Medulla oblongata (tissue), 1 donor: ENCODE measurements around the gene C11orf91.
"Not testable (repeated sequence)": the region's sequence is repeated elsewhere in the genome, so short reads cannot be mapped to it uniquely, and the experiment has no call there.

Experiments
- DNase-seq: peaks from one replicate; pipeline ENCODE4 v3.0.0-alpha.2; 2015; ENCODE audit errors: extremely low spot score

The C11orf91 gene

DNA sequence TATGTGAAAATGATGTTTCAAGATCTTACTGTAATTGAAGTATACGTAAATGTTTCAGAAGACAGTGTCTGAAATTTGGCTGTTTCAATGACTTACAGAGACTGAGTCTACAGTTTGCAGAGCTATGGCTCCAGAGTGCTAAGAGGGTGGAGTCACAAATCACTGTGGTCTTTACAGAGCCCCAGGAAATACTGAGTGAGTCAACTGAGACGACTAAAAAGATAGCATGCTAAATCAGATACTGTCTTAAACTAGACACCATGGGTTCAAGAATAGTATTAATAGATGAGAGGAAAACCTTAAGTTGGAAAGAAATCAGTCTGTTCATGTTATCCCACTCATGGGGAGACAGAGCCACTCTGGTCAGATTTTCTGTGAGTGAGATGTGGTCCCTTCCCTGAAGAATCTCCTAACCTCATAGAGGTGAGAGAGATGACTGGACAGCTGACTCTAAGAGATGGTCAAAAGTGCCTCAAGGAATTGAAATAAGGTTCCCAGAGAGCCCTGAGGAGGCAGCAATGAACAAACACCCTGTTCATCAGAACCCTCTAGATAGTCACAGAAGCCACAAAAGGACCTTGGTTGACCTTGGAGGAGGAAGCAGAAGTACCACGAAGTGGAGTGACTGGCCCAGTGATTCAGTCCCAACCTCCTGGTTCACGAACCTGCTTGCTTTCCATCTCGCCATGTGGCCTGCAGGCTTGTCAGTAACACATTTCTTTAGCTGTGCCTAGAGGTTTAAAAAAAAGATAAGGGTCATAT, 30.2 kb downstream of the C11orf91 start:
- DNase-seq: no peak

DNA sequence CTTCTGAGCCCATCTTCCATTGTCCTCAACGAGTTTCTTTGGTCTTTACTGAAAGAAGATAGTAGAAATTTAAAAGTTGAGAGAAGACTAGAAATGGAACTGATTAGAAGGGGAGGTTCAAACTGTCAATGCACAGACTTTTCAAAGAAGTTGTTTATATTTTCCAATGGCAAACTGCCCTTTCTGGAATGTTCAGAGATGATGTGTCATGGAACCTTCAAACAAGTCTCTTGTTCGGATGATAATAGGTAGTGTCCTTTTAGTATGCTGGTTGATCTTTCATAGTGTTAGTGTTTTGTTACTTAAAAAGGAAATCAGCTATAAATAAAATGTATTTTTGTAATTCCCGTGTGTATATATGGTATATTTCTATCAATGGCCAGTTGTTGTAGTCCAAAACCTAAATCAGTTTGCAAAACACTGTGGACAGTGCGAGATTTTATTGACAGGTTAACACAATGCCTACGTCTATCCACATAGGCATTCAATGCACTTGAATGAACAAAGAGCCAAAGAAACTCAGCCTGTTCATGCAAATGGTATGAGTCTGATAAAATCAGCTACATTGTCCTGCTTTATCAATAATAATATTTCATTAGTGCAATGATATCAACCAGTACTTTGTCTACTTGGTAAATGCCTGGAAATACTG, 30.9 kb downstream of the C11orf91 start:
- DNase-seq: no peak

DNA sequence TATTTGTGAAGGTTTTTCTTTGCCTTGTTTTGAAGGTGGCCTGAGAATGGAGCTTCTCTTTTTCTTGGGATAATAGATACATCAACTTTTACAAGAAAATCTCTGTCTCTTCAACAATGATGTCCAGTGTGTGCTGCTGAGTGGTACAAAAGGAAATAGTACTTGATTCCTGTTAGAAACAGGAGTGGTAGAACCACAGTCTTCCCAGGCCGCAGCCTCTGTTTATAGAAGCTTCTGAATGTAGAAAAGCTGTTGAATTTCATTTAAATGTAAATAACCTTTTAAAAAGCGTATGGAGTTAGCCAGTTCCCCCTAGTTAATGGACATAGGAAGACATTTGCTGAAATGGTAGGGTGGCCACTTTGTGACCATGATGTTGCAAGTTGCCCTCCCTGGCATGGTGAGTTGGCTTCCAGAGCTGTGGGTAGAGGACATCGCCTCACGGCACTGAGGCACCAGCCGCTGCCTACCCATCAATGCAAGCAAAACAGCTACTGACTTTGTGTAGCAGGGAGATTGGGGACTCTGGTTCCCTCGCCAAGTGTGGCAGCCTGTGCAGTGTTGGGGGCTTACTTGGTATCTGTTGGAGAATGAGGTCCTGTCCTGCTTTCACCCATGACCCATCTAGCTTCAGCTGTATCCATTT, 31.6 kb downstream of the C11orf91 start:
- DNase-seq: no peak

DNA sequence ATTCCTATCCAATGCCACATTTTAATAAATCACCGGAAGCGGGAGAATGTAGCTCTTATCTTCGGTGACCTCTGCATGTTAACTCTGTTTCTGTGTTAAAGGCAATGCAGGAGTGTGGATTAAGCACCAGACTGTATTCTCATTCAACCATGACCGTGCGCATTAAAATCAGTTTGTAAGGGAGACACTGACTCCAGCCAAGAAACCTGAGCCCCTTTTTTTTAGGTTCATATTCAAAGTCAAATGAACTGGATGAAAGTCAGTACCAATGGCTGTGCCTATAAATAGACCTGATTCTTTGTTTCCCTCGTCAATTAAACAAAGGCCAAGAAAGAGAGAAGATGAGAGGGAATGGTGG, 32.2 kb downstream of the C11orf91 start:
- no peak for DNase-seq

DNA sequence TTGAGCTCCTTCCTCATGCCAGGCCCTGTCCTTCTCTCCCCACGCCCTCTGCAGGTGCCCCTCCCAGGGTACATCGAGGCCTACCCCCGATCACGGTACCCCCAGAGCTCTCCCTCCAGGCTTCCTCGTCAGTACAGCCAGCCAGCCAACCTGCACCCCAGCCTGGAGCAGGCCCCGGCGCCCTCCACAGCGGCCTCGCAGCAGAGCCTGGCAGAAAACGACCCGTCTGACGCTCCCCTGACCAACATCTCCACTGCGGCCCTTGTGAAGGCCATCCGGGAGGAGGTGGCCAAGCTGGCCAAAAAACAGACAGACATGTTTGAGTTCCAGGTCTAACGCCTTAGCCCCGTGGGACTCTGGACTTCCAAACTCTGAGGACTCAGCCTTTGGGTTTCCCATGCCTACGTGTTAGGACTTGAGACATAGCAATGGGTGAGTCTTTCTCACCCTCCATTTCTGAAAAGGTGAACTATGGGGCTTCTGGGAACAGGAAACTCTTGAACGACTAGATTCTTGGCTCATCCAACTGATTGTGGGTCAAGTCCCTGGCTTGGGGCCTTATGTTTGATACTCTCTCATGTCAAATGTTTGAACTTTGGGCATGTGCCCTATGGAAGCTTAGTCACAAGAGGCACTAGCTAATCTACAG, 32.7 kb downstream of the C11orf91 start:
- no peak for DNase-seq

DNA sequence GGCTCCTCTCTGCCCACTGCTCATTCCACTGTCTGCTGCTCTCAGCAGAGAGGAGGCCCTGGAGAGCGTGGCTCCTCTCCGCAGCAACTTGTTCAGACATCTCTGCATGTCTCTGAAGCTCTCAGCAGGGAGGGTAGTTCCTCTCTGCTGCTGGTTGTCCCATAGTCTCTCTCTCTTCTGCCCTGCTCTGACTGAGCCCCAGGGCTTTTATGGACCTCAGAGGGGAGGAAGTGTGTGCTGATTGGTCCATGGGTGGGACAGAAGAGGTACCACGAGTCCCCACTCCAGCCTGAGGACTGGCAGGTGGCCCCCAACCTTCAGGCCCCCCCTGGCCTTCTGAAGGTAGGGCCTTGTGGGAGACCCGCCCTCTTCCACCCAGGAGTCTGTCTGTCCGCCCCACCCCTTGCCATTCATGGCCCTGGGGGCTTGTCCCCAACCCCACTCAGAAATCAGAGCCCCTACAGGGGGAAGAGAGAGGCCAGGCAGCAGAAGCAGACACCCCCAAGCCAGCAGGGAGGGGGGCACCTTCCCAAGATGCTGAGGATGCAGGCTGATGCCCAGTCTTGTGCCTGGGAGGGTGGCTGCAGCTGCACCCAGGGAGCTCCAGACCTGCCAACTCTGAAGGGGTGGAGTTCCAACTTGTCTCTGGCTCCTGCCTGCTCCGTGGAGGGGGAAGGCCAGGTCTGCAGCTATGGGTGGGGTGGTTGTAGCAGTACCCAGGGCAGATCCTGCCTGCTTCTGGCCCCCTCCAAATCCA, 35.1 kb downstream of the C11orf91 start:
- no peak for DNase-seq

DNA sequence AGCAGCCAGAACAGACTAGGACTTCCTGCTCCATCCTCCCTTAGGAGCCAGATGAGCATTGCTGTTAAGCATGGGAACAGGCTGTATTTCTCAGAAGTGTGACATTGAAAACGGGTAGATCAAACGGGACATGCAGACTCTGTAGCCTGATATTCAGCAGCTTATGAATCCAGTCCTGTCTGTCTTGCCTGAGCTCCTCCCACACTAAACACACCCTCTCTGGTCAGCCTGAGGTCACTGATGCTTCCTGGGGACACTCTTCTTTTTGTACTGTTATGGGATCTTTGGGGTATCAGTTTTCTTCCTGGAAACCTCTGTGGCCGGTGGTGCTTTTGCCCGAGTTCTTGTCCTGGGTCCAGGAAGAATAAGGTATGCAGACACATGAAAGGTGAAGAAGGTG, 35.8 kb downstream of the C11orf91 start:
- DNase-seq: no peak

DNA sequence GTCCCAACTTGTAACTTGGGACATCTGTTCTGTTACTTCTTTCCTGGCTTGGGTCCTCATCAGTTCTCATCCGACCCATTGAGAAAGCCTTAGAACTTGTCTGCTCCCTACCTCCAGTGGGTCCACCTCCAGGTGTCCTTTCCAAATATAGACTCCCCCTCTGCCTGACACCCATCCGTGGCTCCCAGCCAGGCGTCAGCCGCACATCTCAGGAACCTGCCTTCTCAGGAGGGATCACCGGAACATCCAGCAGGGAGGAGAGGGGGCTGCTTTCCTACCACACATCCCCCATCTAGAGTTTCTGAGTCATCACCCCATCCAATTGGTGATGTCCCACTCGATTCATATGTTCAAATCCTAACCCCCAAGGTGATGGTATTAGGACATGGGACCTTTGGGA, 36.5 kb downstream of the C11orf91 start:
- DNase-seq: no peak

DNA sequence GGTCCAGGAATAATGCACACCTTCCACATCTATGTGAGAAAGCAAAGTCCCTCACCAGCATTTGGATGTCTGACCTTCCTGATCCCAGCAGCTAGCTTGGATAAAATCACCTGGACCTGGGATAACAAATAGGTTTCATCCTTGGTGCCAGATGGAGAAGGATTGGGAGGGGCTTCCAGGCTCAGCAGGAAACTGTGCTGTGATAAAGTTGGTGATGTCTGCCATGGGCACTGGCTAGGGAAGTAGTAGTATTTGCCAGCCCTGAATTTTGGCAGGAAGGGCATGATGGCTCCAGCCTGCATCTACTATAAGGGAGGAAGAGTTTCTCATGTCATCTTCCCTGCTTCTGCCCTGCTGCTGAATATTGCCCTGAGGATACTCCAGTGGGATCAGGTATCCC, 37.5 kb downstream of the C11orf91 start:
- DNase-seq: no peak

DNA sequence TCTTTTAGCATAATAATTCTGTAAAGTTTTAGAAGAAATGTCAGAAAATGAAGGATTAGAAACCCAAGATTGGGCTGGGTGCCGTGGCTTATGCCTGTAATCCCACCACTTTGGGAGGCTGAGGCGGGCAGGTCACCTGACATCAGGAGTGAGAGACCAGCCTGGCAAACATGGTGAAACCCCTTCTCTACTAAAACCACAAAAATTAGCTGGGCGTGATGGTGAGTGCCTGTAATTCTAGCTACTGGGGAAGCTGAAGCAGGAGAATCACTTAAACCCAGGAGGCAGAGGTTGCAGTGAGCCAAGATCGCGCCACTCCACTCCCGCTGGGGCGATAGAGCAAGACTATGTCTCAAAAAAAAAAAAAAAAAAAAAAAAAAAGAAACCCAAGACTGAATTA, 39.1 kb downstream of the C11orf91 start:
- not testable (repeated sequence) for DNase-seq

DNA sequence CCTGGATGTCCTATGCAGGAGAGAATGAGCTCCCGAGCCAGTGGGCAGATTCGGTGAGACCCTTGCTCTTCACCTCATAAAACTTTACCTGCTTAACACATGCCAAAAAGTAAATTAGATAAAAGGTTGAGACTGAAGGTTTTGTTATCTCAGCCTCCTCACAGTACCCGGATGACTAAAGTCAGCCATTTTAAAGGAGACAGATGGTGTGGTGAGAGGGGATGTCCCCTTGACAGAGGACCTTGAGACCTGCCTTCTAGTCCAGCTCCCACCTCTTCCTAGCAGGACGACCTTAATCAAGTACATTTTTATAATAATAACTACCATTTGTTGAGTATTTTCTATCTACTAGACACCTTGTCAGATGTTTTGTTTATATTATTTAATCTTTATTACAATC, 39.7 kb downstream of the C11orf91 start:
- DNase-seq: no peak

DNA sequence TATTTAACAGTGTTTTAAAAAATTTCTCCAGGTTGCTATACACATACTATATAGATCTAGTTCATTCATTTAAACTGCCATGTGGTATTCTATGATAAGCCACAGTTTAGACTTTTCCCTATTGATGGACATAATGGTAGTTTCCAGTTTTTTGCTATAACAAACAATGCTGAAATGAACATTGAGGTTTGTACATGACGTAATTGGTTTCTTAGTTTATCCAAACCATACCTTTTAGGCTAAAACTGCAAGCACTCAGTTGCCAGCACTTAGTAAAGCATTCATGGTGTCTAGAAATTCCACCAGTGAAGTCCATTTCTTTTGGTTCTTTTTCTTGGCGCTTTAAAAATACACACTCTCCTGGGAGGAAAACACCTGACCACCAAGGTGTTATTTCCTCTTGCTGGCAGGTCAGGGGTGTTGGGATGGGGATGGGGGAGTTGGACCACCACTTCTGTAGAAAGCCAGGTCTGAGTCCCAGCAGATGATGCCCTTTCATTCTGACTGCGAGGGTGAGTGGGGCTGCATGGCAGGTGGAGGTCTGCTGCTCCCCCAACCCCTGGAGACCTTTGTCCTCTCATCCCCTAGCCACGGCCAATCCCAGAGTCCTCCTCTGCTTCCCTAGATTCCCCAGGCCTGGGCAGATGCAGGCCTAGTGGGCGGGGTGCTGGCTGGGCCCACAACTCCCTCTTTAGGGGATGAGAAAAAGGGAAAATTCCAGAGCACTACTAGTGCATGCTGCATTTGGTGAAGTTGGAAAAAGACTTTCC, 41.1 kb downstream of the C11orf91 start:
- DNase-seq: no peak

DNA sequence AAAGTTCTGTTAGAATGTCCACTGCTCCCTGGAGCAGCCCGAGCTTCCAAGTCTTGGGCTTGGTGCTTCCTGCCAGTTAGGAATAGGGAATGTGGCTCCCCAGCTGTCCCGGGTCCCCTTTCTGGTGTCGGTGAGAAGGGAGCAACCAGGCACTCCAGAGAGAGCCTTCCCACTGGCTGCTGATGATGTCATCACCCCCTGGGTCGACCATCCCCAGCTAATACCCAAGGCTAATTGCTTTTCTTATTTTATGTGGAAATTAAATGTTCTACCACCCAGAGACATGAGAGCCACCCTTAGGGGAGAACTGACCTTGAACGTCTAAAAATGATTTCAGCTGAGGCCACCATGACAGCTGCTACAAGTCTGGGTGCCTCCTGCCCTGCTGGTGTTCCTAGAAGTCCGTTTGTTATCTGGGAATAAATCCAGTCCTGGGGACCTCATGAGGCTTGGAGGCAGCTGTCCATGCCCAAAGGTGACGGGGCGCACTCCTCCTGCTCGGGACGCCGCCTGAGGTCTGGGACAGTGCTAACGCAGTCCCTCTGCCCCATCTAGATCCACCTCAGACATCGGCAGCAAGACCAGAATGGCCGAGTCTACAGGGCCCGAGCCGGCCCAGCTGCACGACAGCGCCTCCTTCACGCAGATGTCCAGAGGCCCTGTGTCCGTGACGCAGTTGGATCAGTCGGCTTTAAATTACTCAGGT, 42.3 kb downstream of the C11orf91 start:
- DNase-seq: no peak

DNA sequence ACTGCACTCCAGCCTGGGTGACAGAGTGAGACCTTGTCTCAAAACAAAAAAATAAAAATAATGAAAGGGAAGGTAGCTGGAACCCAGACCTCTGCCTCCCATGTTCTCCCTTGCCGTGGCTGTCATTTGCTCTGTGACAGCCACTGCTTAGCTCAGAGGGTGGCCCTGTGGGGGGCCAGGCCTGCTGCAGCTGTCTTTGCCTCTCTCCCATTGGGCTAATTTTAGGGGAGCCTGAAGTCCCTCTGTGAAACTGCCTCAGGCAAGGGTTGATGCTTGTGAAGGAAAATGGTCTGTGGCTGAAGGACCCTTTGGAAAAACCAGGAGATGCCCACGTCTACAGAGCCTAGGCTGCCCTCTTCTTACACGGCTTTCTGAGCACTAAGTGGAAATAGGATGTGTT, 42.9 kb downstream of the C11orf91 start:
- DNase-seq: no peak

DNA sequence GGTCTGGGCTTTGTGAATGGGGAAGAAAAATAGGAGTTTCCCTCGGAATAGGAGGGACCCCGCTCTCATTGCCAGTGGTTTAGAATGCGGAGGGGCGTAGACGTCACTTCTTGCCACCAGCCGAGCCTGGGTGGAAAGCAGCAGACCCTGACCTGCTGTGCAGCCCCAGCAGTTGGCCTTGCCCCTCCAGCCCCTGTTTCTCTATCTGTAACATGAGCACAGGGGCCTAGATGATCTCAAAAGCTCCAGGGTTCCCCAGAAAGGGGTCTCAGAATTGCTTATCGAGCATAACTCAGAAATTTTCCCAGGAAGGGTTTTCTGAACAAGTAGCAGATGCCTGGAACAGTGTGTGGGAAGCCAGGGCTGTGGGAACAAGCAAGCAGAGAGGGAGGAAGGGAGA, 43.9 kb downstream of the C11orf91 start:
- DNase-seq: no peak

DNA sequence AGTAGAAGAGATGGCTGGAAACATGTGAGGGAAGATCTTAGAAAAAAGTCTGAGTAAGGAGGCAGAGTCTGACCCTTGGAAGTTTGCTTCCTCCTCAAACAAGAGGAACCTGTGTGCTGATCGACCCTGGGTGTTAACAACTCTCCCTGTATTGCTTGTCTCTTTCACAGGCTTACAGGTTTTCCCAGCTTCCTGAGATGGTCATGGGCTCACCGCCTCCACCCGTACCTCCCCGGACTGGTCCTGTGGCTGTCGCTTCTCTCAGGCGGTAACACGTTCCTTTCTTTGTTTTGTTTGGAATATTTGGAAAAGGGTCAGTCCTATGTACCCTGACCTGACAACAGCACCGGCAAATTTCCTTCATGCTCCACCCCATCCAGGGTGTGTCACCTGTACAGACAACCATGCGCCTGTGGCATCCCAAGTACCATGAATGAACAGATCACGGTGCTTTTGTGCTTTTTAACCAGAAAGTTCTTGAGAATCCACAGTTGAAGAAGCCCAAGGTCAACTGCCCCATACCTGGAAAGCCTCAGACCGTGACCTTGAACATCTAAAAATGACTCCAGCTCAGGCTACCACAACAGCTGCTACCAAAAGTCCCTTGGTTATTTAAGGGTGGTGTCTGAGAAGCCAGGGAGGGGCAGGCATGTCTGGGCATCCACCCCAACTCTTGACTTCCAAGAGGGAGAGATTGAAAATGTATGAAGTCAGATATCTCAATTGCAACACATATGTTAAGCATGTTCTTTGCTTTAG, 44.6 kb downstream of the C11orf91 start:
- DNase-seq: no peak

DNA sequence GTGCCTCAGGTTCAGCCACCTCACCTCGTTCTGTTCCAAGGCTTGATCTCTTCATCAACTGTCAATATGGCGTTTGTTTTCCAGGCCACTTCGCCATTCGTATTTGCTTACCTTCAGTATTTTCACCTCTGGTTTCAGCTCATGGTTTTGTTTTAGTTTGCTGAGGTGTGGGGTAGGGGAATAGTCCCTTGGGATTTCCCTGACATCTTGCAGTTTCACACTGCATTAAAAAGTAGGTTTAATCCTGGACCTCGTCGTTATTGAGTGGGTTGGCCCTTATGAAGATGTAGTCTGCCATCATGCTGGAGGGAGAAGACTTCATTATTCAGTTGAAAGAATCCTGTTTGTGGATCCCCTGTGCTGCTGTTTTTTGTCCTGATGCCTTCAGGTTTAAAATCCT, 46.0 kb downstream of the C11orf91 start:
- DNase-seq: no peak

DNA sequence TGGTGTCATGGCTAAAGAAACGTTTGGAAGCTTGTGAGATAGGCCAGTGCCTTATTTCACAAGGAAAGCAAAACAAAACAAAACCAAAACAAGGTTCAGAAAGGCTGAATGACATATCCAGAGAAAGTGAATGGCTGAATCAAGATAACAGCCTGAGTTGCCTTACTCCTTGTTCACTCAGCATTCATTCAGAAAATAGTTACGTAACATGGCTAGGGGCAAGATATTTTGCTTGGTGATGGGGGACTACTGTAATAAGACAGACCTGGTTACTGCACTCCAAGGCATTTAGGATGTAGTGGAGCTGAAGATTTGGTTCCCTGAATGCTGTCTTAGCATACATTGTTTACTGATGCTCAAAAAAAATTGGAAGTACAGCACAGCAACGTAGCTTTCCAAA, 47.7 kb downstream of the C11orf91 start:
- DNase-seq: no peak

DNA sequence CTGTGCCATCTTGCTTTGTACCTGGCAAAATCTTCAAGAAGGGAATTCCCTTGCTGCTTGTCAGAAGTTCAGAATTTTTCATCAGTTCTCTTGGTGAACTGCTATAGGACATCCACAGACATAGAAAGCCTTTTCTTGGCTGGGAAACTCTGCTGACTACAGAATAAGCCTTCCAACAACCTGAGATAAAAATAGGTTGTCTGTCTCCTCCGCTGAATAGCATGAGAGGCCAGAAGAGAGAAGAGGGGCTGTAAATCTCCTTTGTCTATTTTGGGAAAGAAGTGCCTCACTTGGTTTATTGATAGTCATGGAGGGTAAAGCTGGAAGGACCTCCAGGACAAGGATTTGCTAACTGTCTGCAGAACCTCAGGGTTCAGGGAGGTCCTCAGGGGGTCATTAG, 48.2 kb downstream of the C11orf91 start:
- no peak for DNase-seq

DNA sequence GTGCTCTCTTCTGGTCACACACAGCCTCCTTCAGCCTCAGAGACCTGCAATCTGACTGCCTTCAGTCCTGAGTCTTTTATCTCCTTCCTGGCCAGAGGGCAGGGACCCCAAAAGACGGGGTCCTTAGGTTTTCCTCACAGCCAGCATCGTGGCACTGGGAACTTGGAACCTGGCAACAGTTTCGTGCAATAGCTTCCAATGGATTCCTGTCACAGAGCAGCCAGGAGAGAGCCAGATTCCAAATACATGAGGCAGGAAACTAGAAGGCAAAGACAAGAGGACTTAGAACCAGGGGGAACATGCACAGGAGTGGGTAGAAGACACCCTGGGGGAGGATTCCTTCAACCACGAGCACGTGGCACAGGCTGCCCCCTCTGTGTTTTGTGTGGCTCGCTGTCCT, 48.6 kb downstream of the C11orf91 start:
- no peak for DNase-seq
